GM08714 (cell line): Measurements from ENCODE around the gene RSPH6A.

ENCODE experiments used
- H3K4me3 ChIP-seq: fragments of 200-500 bp; sonication (Bioruptor generic); 2 replicates; pipeline ENCODE4 v1.5.1; 2014; ENCODE audit warnings: mild to moderate bottlenecking, low read length, inconsistent platforms
- ZNF274 ChIP-seq: IDR thresholded peaks from 2 replicates; pipeline ENCODE4 v1.6.1; 2012; ENCODE audit warnings: mild to moderate bottlenecking, low read depth, low read length

Gene RSPH6A

DNA sequence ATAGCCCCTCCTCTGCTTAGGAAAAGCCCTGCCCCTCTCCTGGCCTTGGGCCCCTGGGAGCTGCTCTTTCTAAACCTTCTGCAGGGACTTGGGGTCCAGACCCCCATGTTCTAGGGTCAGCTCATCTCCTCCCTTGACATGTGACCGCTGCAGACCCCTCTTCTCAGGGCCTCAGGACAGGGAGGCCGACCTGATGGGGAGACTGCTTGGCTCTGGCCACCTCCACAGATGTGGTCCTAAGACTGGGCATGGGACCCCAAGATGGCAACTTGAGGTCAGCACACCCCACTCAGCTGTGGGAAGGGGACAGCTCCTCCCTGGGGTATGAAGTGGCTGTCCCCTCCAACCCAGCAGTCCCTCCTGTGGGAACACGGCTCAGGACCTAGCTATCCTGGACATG, 42.2 kb downstream of the RSPH6A start:
- no peak overlapping the region for H3K4me3 ChIP-seq
- TF ChIP-seq ZNF274: no peak

DNA sequence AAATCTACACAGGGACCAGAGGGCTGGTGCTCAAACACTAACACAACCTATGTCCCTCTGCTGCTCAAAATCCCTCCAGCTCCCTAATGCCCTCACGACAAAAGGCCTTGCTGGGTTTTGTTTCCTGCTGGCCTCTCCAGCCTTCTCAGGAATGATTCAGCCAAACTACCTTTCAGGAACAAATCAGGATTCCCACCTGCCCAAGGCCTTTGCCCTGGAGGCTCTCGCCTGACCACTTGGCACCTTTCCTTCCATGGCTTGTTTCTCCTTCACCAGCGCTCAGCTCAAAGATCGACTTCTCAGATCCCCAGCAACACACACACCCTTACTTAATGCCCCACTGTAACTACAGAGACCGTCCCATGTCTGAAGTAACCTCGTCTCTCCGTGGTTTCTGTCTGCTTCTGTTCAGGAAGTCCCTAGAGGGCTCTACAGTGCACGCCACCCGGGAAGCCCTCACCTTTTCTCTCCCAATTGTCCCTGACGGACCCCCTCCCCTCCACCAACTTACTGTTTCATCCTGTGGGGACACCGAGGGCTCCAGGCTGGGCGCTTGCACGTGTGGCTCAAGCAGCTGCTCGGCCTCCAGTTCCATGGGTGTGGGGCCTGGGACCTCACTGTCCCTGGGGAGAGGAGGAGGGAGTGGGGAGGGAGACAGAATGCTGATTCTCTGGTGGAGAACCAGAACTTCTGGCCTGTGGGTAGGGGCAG, 42.8 kb downstream of the RSPH6A start:
- no peak for TF ChIP-seq ZNF274
- no peak overlapping the region for H3K4me3 ChIP-seq

DNA sequence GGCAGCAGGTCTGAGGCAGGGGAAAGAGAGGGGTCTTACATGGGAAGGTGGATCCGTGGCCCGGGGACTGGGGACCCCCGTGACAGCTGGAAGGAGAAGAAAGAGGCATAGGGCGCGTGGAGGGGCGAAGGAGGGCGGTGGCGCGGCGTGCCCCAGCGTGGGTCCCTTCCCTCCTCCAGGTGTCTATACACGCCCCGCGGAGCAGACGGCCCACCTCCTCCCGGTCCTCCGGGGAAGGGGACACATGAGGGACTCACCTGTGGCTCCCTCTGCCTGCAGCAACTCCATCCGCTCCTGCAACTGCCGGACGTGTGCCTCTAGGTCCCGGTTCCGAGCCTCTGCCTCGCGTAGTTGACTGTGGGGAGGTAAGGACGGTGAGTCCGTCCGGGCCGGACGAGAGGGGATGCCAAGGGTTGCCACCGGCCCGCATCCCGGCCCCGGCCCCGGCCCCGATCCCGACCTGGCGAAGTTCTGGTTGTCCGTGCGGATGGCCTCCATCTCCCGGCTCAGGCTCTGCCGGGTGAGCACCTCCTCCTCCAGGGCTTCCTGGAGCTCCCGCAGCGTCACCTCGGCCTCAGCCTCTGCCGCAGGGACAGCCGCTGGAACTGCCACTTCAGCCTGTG, 43.7 kb downstream of the RSPH6A start:
- no peak overlapping the region; the same call in 1 of the 2 replicates for H3K4me3 ChIP-seq
- TF ChIP-seq ZNF274: no peak

DNA sequence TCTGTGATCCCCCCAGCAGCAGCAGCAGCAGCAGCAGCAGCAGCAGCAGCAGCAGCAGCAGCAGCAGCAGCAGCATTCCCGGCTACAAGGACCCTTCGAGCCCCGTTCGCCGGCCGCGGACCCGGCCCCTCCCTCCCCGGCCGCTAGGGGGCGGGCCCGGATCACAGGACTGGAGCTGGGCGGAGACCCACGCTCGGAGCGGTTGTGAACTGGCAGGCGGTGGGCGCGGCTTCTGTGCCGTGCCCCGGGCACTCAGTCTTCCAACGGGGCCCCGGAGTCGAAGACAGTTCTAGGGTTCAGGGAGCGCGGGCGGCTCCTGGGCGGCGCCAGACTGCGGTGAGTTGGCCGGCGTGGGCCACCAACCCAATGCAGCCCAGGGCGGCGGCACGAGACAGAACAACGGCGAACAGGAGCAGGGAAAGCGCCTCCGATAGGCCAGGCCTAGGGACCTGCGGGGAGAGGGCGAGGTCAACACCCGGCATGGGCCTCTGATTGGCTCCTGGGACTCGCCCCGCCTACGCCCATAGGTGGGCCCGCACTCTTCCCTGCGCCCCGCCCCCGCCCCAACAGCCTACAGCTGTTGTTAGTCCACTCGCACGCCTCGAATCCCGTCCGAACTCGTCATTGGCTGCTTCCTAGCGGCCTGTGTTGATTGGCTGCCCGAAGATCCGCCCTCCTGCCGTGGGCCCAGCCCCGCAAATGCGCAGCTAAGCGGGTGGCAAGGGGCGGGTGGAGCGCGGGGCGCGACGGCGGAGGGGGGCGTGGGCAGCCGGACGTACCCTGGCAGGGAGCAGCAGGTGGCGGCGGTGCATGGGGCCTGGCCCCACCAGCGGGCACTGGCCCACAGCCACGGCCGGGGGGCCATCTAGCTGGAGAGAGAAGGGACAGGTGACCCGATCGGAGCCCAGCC, 44.7 kb downstream of the RSPH6A start:
- H3K4me3 ChIP-seq: peak overlapping the region; percentile 62; the same call in 1 of the 2 replicates

DNA sequence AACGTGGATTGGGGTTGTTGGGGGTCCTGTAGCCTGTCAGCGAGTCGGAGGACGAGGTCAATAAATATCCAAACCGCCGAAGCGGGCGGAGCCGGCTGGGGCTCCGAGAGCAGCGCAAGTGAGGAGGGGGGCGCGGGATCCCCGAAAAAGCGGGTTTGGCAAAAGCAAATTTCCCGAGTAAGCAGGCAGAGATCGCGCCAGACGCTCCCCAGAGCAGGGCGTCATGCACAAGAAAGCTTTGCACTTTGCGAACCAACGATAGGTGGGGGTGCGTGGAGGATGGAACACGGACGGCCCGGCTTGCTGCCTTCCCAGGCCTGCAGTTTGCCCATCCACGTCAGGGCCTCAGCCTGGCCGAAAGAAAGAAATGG, 45.3 kb downstream of the RSPH6A start:
- no peak for TF ChIP-seq ZNF274
- peak overlapping the region; percentile 59; the same call in 1 of the 2 replicates for H3K4me3 ChIP-seq

More for the DNA sequence above, 44.7 kb downstream of the RSPH6A start:
- no peak for TF ChIP-seq ZNF274

DNA sequence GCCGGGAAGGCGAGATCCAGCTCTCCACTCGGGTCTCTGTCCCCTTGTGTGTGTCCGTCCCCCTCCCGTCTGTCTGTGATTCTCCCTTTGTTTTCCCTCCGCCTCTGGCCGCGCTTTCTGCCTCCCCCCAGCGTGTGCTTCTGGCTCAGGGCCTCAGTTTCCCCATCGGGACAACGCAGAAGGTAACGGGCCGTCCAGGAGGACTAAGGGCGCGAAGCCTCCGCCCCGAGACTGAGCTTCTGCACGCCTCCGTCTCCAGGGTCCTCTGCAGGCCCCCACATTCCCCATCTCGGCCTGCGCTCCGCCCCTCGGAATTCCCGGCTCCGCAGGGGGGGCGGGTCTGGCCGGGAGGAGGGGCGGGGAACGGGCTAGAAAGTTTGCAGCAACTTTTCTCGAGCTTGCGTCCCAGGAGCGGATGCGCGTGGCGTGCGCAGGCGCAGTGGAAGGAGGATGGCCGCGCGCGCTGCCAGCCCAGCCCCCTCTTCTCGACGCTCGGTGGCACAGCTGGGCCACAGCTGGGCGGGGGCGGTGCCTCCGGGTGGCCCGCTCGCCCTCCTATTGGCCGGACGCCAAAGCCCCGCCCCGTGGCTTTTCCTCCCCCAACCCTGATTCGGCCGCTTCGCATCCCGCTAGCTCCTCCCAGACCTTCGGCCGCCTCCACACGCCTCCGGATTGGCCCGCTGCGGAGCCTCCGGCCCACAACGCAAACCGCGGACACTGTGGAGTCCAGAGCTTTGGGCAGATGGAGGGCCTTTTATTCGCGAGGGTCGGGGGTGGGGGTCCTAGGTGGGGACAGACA, 45.9 kb downstream of the RSPH6A start, which contains the start of gene SIX5:
TSS of gene SIX5 (minus strand) at position 269 of the 799 bp plus-strand sequence. CDS start 408 bp downstream, outside the sequence.
- H3K4me3 ChIP-seq: peak within 1 kb of the TSS; percentile 78
- no peak for TF ChIP-seq ZNF274

DNA sequence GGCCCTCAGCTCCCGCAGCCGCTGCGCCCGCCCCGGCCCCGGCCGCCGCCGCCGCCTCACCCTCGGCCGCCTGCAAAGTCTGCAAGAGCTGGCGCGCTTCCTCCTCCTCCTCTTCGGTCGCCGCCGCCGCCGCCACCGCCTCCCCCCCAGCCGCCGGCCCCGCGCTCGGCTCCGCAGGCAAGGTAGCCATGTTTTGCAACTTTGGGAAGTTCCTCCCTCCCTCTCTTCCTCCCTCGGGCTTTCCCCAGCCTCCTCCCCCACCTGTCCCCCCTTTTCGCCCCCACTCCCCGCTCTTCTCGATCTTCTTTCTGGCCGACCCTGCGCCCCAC, 46.5 kb downstream of the RSPH6A start:
- peak overlapping the region; percentile 78 for H3K4me3 ChIP-seq
- TF ChIP-seq ZNF274: no peak

DNA sequence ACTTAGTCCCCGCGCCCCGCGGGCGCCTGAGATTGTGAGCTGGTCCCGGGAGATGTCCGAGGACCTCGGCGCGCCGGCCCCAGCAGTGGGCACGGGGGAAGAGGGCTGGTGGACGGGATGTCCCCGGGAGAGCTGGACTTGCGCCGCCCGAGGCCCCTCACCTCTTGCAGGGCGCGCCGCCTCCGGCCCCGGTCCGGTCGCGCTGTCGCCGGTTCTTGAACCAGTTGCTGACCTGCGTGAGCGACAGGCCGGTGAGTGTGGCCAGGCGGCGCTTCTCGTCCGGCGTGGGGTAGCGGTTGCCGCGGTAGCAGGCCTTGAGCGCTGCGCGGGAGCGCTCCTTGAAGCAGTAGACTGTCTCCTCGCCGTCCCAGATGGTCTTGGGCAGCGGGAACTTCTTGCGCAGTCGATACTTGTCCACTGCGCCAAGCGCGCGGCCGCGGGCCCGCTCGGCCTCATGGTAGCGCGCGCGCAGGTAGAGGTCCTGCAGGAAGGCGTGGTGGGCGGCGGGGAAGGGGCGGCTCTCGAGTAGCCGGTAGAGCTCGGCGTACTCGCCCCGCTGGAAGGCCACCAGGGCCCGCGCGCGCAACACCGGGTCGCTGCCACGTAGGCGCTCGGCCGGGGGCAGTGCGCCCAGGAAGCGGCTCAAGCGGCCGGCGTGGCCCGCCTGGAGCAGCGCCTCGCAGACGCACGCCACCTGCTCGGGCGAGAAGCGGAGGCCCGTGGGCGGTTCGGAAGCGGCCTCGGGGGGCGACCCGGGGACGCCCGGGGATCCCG, 47.0 kb downstream of the RSPH6A start:
- no peak for TF ChIP-seq ZNF274
- peak overlapping the region; percentile 78 for H3K4me3 ChIP-seq

DNA sequence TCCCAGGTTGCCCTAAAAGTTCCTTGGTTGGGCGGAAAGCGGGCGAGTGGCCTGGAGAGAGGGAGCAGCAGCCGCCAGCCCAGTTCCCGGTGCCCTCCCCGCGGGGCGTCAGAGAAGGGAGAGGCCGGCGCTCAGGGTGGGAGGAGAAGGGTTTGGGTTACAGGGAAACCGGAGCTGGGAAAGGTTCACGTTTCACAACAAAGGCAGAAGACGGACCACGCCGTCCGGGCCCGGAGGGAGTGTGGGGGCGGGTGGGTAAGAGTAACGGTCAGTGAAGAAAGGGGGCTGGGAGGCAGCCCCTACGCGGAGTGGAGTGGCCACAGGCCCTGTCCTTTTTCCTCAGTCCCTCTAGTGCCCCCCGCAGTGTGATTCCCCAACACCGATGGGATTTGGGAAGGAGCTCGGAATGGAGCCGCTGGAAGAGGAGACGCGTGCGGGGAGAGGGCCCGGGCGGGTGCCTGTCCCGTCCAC, 47.7 kb downstream of the RSPH6A start:
- no peak for TF ChIP-seq ZNF274
- H3K4me3 ChIP-seq: peak overlapping the region; percentile 78

DNA sequence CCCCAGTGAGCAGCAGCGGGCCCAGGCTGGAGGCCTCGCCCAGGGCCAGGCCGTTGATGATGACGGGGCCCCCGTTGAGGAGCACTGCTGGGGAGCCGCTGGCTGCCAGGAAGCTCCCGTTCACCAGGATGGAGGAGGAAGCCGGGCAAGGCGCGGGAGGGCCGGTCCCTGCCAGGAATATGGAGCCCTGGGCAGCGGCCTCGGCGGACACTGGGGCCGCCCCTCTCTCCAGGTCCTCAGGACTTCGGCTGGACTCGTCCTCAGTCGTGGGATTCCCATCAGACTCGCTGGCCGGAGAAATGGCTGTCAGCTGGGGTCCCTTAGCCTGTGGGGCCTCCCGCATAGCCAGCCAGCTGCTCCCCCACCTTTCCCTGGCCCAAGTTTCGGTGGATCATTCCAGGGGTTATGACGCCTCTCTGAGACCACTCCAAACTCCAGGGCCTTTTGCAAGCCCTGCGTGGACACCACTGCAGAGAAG, 48.2 kb downstream of the RSPH6A start:
- H3K4me3 ChIP-seq: no peak overlapping the region
- TF ChIP-seq ZNF274: no peak

DNA sequence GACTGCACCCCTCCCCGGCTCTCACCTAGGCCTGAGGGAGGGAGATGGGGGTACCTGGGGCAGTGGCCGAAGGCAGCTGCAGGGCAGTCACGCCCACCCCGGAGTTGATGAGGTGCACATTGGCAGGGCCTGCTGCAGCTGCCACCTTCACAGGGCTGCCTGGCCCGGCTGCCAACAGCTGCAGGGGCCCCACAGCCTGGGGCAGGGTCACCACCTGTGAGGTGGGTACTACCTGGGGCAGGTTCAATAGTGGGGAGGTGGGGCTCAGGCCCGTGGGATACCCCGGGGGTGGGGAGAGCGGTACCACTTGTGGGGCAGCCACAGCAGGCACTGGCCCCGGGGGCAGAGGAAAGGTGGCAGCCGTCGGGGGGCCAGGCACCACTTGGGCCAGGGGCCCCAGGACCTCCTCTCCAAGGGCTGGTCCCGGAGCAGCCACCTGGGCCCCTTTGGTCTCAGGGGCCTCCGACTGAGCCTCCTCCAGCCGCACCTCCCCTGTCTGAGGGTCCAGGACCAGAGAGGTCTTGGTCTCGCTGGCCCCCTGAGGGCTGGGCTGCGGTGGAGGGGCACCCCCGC, 48.7 kb downstream of the RSPH6A start:
- no peak for TF ChIP-seq ZNF274
- no peak overlapping the region for H3K4me3 ChIP-seq

DNA sequence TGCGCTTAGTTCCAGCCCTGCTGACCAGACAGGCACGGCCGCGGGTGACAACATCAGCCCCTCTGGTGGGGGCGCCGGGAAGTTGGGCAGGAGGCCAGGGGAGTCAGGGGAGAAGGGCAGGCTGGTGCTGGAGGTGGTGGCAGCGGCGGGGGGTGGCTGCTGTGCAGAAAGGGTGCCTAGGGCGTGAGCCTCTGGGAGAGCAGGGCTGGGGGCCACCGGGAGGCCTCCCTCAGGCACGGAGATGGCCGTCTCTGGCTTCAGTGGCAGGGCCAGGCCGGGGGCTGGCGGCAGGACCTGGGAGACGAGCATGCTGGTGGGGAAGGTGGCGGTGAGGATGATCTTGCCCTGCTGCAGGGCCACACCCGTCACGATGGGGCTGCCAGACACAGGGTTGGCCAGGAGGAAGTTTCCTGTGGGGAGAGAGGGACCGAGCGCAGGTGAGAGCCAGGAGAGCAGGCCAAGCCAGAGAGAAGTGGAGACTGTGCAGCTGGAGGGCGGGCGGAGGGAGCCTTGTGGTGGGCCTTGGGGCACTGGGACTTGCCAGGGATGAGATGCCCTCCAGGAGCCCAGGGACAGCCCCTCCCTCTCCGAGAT, 49.3 kb downstream of the RSPH6A start:
- no peak for TF ChIP-seq ZNF274
- H3K4me3 ChIP-seq: no peak overlapping the region
